Stimulated activated CD8-positive, alpha-beta memory T cell treated with anti-CD3 and anti-CD28 coated beads, Interleukin-15, amount 100 ng/mL, for 1 hour (primary cell): ENCODE measurements around the gene SOBP.

ENCODE experiments used
- DNase-seq: peaks from one replicate; pipeline ENCODE4 v3.0.0-alpha.2; 2020; ENCODE audit warnings: low read depth

Gene SOBP

DNA sequence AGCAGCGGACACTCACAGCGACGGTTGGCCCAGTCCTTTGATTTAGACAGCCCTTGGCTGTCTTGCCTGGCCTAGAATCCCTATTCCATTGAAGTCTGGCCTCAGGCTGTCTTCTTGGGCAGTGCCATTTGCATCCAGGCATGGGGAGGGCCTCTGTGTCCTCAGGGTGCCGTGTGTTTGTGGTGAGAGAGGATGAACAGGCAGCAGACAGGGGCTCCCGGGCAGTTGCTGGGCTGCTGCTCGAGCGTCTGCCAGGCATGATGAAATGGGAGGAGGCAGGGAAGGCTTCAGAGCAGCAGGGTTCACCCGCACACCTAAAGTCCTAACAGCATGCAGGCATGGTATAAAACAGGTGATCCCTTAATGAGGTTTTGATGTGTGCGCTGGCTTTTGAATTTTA is 126.9 kb downstream of the SOBP start:
- no peak for DNase-seq

DNA sequence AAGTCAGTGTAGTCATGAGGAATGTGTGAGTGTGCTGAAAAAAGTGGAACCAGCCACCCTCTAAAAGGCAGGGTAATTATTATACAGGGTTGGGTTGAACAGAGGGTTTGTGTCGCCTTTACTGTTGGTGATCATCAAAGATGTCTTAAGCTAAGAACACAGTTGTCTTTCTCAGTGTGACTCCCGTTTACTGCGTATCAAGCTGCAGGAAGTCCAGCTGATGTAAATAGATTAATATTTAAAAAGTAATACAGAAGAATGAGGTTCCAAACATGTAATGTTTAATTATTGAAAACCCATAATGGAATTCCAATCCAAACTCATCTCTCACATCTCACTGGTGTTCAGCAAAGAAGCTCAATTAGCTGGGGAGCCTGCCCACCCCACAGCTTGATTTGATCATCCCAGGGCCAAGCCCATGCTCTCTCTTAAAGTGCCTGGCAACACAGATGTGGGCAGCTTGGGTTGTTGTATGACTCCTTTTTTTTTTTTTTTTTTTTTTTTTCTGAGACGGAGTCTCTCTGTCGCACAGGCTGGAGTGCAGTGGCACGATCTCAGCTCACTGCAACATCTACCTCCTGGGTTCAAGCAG is 127.5 kb downstream of the SOBP start:
- no peak for DNase-seq

DNA sequence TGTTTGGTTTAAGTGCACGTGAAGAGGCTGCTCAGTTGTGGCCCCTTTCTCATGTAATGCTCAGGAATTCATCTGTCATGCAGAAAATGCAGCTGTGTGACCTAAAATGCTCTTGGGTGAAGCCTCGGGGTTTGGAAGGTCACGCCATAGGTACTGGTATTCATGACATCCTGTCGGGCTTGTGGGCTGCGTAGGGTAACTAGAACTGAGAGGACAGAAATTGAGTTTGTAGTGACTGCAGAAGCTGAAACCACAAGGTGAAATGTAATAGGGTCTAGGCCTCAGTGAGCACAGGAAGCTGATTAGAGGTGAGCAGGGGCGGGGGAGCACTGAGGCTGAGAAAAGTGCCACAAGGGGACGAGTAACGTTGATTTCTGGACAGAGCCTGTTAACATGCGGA is 128.8 kb downstream of the SOBP start:
- no peak for DNase-seq

DNA sequence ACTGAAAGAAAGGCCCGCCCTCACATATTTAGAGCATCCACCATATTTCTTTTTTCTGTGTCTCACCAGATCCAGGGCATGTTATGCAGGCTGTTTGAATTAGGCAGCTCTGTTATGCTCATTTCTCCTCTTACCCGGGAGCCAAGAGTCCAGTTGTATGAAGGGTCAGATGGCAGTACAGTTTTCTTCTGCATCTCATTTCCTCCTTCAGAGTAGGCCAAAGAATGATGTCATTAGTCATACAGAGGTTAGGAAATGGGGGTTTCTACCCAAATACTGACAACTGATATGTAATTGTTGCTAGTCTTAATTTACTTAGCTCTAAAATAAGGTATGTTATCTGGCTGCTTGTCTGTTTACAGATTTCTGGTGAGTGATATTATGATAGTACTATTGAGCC is 130.8 kb downstream of the SOBP start:
- DNase-seq: no peak

DNA sequence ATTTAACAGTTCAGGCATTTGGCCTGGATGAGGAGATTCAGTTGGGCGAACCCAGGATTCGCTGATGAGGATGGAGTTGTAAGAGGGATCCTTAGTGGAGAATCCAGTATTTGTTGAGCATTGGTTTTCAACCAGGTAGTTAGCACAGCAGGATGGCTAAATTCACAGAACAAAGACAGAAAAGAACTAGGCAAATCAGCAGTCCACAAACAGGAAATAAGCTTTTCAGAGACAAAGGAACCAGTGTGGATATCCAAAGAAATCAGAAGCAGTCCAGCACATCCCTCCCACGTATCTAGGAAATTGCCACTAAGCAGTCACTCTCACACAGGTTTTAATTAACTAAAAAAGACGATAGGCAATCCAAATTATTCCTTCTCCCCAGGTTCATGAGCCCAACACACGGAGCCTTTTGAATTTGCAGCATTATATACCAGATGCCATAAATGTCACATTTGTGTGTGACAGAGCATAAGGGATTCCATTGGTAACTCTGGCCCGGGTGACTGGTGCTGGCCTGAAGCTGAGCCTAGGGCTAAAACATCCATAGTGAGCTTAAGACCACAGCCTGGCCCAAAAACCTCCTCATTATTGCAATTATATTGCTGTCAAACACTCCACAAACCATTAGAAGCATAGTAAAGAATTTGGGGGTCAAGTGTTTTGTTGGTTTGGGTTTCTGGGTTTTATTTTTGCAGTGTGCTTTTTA is 131.5 kb downstream of the SOBP start:
- no peak for DNase-seq

DNA sequence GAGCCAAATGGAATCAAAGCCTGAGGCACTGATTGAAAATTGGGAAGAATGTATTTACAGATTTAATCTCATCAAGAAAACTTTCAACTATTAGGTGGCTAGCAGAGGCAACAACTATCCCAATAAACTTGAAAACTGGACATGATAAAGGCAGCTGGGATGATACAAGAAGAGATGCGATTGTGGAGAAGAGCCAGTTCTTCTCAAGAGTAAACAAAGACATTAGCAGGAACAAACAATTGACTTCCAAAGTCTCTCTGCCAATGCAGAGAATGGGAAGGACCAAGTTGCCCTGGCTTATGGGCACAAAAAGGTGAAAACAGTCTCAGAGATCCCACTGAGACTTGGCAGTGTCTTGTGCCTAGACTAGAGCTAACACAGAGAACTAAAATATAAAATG is 132.4 kb downstream of the SOBP start:
- no peak for DNase-seq

DNA sequence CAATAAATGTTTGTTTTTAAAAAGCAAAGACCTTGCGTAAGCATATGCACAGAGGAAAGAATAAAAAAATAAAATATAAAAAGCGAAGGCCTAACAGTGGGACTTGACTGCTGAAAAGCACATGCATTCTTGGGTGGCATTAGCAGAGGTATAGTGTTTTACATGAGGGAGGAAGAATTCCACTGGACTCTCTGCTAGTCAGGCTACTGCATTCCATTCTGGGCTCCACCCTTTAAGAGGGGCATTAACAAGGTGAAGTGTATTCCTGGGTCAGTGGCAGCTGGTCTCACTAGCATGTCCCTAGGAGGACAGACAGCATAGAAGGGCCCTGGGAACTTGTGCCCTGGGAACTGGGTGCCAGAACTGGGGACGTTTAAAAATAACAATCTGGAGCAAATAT is 134.1 kb downstream of the SOBP start:
- DNase-seq: no peak

DNA sequence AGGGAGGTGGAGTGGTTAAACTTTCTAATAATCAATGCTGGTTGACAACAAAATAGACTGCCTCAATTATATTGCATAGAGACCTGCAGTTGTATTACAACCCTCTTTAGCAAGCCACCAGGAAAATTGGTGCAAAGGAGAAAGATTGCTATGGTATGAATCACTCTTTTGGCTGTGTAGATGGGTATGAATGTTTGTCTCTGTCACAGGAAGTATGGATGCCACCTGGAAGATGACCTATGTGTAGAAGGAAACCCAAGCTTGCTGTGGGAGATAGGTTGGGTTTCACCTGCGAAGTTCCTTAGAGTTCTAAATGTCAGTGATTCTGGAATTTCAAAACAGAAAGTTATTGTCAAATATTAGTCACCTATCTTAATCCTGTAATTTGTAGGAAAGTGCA is 134.6 kb downstream of the SOBP start:
- DNase-seq: no peak

DNA sequence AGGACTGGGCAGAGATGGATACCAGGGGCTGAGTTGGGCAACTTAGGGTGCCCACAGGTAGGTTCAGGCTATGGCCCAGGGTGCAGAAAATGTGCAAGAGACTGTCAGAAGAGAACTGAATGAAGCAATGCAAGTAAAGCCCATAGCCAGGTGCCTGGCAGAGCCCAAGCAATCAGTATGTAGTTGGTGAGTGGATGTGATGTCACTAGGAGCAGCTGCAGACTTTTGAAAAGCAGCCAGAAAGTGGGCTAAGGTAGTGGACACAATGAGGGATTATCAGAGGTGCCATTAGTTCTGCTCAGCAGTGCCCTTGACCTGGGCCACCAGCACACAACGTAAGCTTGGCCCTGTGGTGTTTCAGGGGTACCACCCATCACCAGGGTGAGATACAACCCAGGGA is 135.3 kb downstream of the SOBP start:
- DNase-seq: no peak

DNA sequence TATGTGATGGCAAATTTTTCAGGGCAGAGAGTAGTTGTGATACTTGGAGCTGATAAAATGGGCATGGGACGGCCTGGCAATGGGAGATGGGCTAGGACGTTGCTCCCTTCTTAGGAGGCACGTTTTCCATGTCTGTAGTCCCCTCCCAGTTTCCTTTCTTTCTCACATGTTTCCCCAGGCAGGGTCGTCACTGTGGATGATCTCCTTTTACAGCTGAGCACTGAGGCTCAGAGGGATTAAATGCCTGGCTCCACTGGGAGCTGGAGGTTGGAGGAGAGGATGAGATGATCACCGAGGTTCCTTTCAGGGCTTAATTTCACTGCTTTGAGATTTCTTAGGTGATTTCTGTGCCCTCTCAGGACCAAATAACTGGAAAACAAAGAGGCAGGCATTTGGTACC is 136.7 kb downstream of the SOBP start:
- no peak for DNase-seq

DNA sequence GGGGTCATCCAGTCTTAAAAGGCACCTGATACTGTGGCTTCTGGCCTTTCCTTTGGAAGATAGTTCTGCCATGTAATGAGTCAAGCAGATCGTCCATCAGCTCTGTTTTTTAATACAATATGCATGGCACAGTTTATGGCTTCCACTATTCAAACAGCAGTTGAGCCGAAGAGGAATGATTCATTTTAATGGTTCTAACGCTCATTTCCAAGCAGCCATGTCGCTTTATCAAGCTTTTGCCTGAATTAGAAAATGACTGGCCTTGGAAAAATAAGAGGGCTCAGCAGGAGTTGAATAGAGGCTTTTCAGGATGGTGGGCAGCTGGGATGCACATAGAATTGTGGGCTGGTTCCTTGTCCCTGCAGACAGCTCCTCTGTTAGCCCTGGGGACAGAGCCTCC is 138.1 kb downstream of the SOBP start:
- DNase-seq: no peak

DNA sequence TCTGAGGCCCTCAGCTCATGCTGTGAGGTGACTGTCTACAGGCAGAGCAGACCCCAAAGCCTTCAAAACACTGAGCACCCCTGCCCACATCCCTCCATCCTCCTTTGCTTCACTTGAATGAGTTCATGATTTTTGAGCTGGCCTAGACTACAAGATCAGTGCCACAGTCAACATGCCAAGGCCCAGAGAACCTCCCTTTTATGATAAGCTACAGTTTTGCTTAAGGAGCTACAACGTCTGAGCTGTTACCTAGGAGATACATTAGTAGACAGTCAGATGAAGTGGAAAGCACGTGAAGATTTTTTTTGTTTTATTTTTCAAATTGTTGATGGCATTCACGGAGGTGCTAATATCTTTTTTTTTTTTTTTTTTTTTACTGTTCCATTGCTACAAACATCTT is 139.0 kb downstream of the SOBP start:
- DNase-seq: no peak

DNA sequence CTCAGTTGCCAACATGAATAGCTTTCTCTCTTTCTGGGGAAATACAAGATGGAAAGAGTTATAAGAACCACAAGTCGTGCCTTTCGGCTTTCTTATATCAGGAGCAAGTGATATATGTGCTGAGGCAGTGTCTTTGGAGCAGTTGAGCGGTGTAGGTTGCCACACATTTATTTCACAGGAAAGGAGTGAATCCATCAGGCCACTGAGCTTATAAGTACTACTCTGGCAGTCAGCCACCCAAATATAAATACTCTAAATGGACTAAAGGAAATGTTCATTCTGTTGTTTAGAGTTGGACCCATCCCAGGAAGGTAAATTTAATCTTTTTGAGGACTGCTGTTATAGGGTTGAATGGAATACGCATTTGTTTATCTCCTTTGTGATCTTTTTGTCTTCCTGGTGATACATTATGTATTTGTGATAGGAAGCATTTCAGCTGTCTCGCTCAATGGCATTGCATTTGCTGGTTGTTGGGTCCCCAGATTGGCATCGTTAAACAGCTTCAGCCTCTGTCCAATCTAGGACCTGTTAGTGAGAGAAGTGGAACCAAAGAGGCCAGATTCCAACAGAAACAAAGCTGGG is 139.7 kb downstream of the SOBP start:
- DNase-seq: no peak

DNA sequence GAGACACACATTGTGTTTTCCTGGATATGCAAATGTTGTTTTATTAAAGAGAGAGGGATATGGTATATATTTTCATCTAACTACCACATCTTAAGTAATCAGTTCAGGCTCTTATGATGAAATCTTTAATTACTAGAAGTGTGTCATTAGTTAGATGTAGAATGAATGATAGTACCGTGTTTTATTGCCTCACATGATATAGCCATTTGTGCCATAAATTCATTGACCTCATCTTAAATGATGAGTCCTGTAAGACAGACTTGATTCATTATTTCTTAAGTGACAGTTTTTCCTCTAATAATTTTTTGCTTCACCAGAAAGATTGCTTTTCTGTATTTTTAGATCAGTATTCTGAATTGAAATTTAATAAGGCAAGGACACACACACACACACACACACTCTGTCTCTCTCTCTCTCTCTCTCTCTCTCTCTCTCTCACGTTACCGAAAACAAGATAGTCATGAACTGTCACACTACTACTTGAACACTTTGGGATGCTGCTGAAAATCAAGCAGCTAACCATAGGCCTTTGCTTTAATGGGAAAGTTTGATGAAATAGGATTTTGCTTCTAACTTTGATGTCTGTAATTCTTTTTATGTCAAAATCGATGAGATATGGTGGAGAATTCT is 140.5 kb downstream of the SOBP start:
- no peak for DNase-seq

DNA sequence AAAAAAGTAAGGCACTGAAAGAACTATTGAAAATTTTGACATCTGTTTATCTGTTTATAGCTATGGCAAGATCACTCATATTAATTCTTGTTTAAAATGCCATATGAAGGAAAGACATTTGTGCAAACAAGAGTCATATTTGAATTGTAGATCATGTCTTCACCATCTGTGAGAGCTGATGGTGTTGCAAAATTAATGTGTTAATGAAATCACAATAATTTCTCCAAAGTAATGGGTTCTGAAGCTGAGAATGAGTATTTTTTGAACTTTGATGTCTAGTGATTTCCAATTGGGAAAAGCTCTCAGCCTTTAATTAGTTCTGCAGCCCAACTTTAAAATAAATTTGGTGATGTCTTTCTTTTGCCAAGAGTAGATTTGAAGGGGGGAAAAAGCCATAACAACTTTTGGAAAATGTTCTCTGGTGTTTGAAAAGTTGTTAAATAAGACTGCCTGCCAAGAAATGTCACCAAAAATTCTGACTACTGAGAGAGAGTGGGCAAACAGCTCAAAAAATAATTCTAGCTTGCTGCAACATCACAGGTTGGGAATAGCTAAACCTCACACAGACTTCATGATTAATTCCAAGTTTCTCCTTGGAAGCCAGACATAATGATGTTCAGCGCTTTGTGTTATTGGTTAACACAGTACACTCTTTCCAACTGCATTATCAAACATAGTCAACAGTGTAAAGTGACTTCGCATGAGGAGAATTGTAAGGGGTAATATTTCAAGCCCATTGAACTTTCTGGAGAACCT is 142.6 kb downstream of the SOBP start:
- no peak for DNase-seq

DNA sequence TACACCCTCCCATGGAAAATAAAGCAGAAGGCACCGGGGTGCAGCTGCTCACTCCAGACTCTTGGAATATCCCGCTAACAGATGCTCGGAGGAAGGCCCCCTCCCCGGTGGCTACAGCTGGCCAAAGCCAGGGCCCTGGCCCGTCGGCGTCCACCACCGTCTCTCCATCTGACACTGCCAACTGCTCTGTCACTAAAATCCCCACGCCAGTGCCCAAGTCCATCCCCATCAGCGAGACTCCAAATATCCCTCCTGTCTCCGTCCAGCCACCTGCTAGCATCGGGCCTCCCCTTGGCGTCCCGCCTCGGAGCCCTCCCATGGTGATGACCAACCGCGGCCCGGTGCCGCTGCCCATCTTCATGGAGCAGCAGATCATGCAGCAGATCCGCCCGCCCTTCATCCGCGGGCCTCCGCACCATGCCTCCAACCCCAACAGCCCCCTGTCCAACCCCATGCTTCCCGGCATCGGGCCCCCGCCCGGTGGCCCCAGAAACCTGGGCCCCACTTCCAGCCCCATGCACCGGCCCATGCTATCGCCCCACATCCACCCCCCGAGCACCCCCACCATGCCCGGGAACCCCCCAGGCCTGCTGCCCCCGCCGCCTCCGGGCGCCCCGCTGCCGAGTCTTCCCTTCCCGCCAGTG is 143.9 kb downstream of the SOBP start:
- no peak for DNase-seq

DNA sequence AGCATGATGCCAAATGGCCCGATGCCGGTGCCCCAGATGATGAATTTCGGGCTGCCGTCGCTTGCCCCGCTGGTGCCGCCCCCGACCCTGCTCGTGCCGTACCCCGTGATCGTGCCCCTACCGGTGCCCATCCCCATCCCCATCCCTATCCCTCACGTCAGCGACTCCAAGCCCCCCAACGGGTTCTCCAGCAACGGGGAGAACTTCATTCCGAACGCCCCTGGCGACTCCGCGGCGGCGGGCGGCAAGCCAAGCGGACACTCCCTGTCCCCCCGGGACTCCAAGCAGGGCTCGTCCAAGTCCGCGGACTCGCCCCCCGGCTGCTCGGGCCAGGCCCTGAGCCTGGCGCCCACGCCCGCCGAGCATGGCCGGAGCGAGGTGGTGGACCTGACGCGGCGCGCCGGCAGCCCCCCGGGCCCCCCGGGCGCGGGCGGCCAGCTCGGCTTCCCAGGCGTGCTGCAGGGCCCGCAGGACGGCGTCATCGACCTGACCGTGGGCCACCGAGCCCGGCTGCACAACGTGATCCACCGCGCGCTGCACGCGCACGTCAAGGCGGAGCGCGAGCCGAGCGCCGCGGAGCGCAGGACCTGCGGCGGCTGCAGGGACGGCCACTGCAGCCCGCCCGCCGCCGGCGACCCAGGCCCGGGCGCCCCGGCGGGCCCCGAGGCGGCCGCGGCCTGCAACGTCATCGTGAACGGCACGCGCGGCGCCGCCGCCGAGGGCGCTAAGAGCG is 144.6 kb downstream of the SOBP start:
- no peak for DNase-seq

DNA sequence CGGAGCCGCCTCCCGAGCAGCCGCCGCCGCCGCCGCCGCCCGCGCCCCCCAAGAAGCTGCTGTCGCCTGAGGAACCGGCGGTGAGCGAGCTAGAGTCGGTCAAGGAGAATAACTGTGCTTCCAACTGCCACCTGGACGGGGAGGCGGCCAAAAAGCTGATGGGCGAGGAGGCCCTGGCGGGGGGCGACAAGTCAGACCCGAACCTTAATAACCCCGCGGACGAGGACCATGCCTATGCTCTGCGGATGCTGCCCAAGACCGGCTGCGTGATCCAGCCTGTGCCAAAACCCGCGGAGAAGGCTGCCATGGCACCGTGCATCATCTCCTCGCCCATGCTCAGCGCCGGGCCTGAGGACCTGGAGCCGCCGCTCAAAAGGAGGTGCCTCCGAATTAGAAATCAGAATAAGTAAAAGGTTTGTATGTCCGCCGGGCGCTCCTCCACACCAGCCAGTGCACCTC is 145.2 kb downstream of the SOBP start:
- DNase-seq: no peak

DNA sequence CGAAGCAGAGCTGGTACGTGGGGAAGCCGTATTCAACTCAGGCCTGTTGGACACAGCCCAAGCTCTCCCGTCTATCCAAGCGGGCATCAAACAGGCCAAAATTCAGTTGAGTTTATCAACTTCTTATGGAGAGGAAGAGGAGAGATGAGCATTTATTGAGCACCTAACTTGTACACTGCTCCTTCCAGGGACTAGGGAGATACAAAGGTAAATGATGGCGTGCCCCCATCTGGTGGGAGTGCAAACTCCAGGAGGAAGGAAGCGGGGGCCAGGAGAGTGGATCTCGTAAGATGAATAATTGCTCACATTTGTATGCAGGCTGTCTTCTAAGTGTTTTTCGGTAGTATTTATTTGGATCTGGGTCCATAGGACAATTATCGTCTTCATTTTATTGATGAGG is 146.6 kb downstream of the SOBP start:
- no peak for DNase-seq

DNA sequence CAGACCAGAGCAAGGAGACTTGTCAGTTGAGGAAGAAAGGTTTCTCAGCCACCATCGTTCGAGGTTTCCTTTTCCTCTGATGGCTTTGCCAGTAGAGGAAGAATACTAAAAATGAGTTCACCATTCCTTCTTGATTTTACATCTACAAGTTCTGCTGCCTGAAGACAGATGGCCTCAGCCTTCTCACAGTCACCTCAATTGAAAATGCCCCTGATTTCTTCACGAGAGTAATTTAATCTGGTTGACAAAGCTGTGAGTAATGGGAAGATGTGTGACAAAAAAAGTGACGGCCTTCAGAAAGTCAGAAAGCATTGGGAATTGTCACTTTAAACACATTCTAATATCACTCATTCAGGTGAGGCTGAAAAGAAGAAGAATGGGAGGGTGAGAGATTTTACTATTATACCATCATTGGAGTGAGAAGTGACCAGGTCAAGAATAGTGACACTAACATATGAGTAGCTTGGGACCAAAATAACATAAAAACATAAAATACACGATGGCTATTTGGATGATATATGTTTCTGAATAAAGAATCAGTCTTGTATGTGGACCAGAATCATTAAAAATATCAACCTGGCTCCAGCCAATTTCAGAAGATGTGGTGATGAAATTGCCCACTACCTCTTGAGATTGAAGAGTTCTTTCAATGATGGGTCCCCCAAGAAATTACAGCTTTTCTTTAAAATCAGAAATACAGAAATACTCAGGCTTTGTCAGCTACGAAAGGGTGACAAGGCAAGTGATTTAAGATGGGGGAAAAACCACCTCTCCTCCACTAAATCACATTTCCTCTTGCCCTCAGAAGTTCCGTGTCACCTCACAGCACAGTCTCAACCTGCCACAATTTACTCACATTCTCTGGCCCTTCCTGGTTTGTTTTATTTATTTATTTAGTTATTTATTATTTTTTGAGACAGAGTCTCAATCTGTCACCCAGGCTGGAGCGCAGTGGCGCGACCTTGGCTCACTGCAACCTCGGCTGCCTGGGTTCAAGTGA is 147.7 kb downstream of the SOBP start:
- no peak for DNase-seq
